Measurements from ENCODE around the gene PEX11A. TPM values are rescaled to one million over a fixed set of nuclear protein-coding genes. Genes with fewer than 3 reads are reported as not detected.

PEX11A gene
- total RNA-seq, 4 donors from 2014 or later, result 18.4 to 134 (median 29.9) TPM

GRCh38 chr15:89642106-89642505 is 48.4 kb downstream of the PEX11A start:
- TF ChIP-seq CTCF (IDR thresholded peaks at IDR 0.05), result no peak
- DNase-seq (ENCODE audit: low spot score) (no peak), ATAC-seq (ENCODE audit: low FRiP score) (no peak)

GRCh38 chr15:89641053-89641452 is 49.5 kb downstream of the PEX11A start:
- no peak for DNase-seq (ENCODE audit: low spot score)
- ATAC-seq (ENCODE audit: low FRiP score), result no peak
- no peak for TF ChIP-seq CTCF (IDR thresholded peaks at IDR 0.05)

GRCh38 chr15:89640245-89640644 is 50.3 kb downstream of the PEX11A start:
- no peak for DNase-seq (ENCODE audit: low spot score)
- no peak for ATAC-seq (ENCODE audit: low FRiP score)
- TF ChIP-seq CTCF (IDR thresholded peaks at IDR 0.05), result no peak

GRCh38 chr15:89633585-89633984 is 57.0 kb downstream of the PEX11A start:
- DNase-seq (ENCODE audit: low spot score) (no peak), ATAC-seq (ENCODE audit: low FRiP score) (no peak)
- no peak for TF ChIP-seq CTCF (IDR thresholded peaks at IDR 0.05)

- TF ChIP-seq CTCF (IDR thresholded peaks at IDR 0.05), result no peak
- DNase-seq (ENCODE audit: low spot score) (no peak), ATAC-seq (ENCODE audit: low FRiP score) (no peak)
These were observed 57.8 kb downstream of the PEX11A start for GRCh38 chr15:89632563-89633430.

GRCh38 chr15:89631902-89632264 is 58.7 kb downstream of the PEX11A start:
- no peak for ATAC-seq (ENCODE audit: low FRiP score)

More at GRCh38 chr15:89631902-89632264, 58.7 kb downstream of the PEX11A start:
- DNase-seq (ENCODE audit: low spot score), result no peak
- no peak for TF ChIP-seq CTCF (IDR thresholded peaks at IDR 0.05)

Small RNA genes lying within 50 kb of the gene (small RNA-seq; reads per million reads assigned to genes)
- not detected for gene RNU6-132P

Other genes starting within 250 kb of the PEX11A start
- gene RHCG, start 194.2 kb downstream of the PEX11A start, total RNA-seq, result 10 to 100 TPM in 1 of 4 donors, under 1 TPM in 1, not detected in 2; 0.46 to 15.5 TPM
- under 1 TPM in 3 of 4 donors, not detected in 1; 0.09 to 0.79 (median 0.36) TPM for gene TICRR, start 115.3 kb downstream of the PEX11A start, total RNA-seq
- gene KIF7, start 35.3 kb downstream of the PEX11A start, total RNA-seq, result 10 to 100 TPM in 1 of 4 donors, 1 to 10 TPM in 3; 6.2 to 12.6 (median 7.7) TPM
- gene PLIN1, start 11.4 kb downstream of the PEX11A start, total RNA-seq, result 1,000 to 10,000 TPM in 1 of 4 donors, 100 to 1,000 TPM in 3; 465 to 1,383 (median 891) TPM
- 1 to 10 TPM in 1 of 4 donors, under 1 TPM in 2, not detected in 1; 0.28 to 1.1 (median 0.36) TPM for gene WDR93, start 57 bp upstream of the PEX11A start, total RNA-seq
- gene MESP1, start 60.5 kb upstream of the PEX11A start, total RNA-seq, result 10 to 100 TPM in 1 of 4 donors, 1 to 10 TPM in 3; 4.0 to 16.2 (median 6.5) TPM
- under 1 TPM in 1 of 4 donors, not detected in 3; 0.48 TPM for gene MESP2, start 85.6 kb upstream of the PEX11A start, total RNA-seq
- 100 to 1,000 TPM in 1 of 4 donors, 10 to 100 TPM in 3; 33.6 to 107 (median 71.9) TPM for gene ANPEP, start 124.1 kb upstream of the PEX11A start, total RNA-seq
- 10 to 100 TPM; 37.3 to 73.8 (median 56.2) TPM for gene AP3S2, start 203.2 kb upstream of the PEX11A start, total RNA-seq
- gene ARPIN, start 222.2 kb upstream of the PEX11A start, total RNA-seq, result 10 to 100 TPM; 12.3 to 19.9 (median 17.4) TPM

All from omental fat pad (tissue), 4 donors.